Measurements from ENCODE around the gene GEMIN7.
A peak's percentile ranks its signal among the peaks of the same experiment; 100 is the strongest.

The GEMIN7 gene

DNA sequence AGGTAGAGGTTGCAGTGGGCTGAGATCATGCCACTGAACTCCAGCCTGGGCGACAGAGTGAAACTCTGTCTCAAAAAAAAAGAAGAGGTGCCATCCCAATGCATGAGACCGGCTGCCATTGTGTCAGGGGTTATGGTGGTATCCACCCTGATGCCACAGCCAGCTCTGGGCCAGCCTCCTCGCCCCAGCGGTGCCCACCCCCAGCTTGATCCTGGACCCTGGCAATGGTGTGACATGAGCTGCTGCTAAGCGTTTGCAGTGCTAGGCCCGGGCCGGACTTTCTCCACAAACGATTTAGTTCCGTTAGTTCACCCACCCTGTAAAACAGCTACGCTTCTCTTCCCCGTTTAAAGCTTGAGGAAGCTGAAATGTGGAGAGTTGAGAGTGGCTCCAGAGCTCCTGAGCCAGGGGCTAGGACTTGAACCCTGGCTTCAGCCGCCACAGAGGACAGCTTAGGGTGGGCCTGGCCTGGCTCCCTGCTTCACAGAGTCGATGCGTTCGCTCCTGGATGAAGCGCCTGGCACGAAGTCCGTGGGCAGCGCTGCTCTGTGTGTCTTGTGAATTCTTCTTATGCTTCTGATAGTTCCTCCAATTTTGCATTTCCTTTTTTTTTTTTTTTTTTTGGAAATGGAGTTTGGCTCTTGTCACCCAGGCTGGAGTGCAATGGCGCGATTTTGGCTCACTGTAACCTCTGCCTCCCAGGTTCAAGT, 56.3 kb downstream of the GEMIN7 start:
- Histone ChIP-seq H3K9me3 (ENCODE audit: severe bottlenecking) (no peaks in the 10 kb centered on the region), H3K36me3 (peaks cover 2% of the 10 kb centered on the region), H3K4me3 (ENCODE audit: low read depth, low read length) (no peak overlapping the region), H3K27ac (no peak overlapping the region; the same call in 1 of the 2 replicates), H3K27me3 (ENCODE audit: insufficient read depth, low read depth, severe bottlenecking) (no peaks in the 10 kb centered on the region)
- TF ChIP-seq, protein P1, sequence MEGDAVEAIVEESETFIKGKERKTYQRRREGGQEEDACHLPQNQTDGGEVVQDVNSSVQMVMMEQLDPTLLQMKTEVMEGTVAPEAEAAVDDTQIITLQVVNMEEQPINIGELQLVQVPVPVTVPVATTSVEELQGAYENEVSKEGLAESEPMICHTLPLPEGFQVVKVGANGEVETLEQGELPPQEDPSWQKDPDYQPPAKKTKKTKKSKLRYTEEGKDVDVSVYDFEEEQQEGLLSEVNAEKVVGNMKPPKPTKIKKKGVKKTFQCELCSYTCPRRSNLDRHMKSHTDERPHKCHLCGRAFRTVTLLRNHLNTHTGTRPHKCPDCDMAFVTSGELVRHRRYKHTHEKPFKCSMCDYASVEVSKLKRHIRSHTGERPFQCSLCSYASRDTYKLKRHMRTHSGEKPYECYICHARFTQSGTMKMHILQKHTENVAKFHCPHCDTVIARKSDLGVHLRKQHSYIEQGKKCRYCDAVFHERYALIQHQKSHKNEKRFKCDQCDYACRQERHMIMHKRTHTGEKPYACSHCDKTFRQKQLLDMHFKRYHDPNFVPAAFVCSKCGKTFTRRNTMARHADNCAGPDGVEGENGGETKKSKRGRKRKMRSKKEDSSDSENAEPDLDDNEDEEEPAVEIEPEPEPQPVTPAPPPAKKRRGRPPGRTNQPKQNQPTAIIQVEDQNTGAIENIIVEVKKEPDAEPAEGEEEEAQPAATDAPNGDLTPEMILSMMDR (IDR thresholded peaks at IDR 0.05; ENCODE audit: low read depth, low read length): no peak
- DNase-seq: no peak

DNA sequence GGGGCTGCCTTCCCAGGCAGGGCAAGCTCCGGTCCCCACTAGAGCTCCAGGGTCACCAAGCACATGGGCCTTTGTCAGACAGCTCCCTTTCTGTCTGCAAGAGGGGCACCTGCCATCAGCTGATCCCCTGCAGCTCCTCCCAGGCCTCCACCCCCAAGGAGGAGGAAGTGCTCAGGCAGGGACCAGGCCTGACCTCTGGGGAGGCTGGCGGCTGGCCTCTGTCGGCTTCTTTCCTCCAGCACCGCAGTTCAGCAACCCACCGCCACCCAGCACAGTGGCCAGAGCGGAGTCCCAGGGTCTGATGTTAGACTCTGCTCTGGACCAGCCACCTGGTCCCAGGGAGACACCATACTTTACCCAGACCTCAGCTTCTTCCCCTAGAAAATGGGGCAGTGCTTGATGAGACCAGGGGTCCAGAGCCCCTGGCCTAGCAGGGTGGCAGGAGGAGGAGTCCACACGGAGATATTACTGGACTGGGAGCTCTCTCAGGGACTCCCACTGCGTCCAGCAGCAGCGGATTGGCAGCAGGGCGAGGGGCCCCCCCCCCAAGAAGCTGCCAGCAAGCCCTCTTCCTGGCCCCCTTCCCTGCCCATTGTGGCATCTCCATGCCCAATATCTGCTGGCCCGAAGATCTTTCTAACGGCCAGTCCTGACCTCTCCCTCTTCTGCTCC, 57.6 kb downstream of the GEMIN7 start:
- Histone ChIP-seq H3K4me3 (ENCODE audit: low read depth, low read length) (no peak overlapping the region), H3K27me3 (ENCODE audit: insufficient read depth, low read depth, severe bottlenecking) (no peaks in the 10 kb centered on the region), H3K36me3 (peaks cover 5% of the 10 kb centered on the region), H3K27ac (peak overlapping the region; percentile 52), H3K9me3 (ENCODE audit: severe bottlenecking) (no peaks in the 10 kb centered on the region)
- DNase-seq: no peak
- TF ChIP-seq, protein P1 (IDR thresholded peaks at IDR 0.05; ENCODE audit: low read depth, low read length): no peak

DNA sequence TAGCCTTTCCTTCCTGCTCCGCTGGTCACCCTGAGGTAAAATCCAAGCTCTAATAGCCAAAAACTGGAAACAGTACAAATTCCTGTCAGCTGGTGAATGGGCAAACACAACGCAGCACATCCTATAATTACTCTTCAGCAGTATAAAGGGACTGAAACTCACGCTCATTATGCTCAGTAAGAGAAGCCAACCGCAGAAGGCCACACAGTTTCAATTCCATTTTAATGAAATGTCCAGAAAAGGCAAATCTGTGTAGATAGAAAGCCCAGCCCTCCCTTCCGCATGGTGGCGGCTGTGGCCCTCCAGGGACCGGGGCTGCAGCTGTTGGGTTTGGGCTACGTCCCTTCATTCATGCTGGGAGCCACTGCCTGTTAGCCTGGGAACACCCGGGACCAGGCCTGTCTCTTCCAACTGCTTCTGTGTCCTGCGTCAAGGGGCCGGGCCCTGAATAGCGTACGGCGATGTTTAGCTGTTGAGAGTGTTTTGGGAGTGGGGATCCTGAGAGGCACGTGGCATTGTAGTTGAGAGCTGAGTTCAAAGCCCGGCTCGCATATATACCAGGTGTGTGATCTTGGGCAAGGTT, 58.2 kb downstream of the GEMIN7 start:
- Histone ChIP-seq H3K9me3 (ENCODE audit: severe bottlenecking) (no peaks in the 10 kb centered on the region), H3K36me3 (peaks cover 12% of the 10 kb centered on the region), H3K27me3 (ENCODE audit: insufficient read depth, low read depth, severe bottlenecking) (no peaks in the 10 kb centered on the region), H3K27ac (peak overlapping the region; percentile 52; the same call in 1 of the 2 replicates), H3K4me3 (ENCODE audit: low read depth, low read length) (no peak overlapping the region)
- DNase-seq: no peak
- TF ChIP-seq, protein P1 (IDR thresholded peaks at IDR 0.05; ENCODE audit: low read depth, low read length): no peak

DNA sequence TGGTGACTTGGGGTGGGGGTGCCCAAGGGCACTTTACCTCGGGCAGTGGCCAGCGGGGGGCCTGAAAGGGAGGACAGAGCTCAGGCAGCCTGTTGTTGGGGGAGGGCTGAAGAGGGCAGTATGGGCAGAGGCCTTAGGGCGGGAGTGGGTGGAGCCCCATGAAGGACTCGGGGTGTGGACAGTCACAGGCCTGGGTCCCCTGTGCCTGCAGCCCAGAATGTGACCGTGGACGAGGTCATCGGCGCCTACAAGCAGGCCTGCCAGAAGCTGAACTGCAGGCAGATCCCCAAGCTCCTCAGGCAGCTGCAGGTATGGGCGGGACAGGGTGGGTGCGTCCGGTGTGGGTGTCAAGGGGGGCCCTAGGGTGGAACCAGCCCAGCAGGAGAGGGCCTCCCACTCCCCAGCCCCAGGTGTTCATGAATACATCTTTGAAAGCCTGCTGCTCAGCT, 59.3 kb downstream of the GEMIN7 start:
- H3K4me3 ChIP-seq (ENCODE audit: low read depth, low read length): no peak overlapping the region
- H3K36me3 ChIP-seq: peaks cover 22% of the 10 kb centered on the region
- H3K27me3 ChIP-seq (ENCODE audit: insufficient read depth, low read depth, severe bottlenecking): no peaks in the 10 kb centered on the region
- no peaks in the 10 kb centered on the region for H3K9me3 ChIP-seq (ENCODE audit: severe bottlenecking)
- no peak overlapping the region for H3K27ac ChIP-seq
- TF ChIP-seq, protein P1 (IDR thresholded peaks at IDR 0.05; ENCODE audit: low read depth, low read length): no peak
- DNase-seq: no peak

DNA sequence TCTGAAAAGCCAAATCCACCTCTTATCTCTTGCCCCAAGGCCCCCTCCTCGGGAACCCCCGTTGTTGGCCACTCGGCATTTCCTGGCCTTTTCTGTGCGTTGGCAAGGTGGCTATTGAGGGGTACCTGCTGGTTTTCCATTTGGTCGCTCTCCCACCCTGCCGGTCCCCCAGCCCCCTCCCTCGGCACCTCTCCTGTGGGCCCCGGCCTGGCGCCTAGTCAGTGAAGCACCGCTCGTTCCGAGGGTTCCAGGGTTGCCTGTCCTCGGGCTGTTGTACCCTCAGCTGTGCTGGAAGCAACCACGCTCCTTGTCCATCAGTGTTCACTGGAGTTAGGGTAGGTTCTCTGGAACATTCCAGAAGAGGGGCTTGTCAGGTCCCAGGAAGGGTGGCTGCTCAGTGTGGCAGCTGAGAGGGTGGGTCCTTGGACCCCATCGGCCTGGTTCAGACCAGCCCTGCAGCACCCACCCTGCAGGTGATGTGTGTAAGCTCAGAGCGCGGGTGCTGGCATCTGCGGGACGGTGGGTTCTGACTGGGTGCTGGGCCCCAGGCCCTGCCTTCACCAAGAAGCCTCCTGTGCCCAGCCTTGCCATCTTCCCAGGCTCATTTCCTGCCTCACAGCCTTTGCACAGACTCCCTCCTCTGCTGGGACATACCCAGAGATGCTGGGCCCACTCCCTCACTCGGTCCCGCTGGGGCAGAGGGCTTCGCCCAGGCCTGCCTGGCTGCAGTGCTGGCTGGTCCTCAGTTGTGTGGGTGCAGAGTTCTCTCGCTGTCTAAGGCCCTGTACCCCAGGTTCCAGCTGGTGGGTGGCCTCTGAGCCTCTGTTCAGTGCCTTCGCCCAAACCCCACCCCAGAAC, 60.5 kb downstream of the GEMIN7 start:
- TF ChIP-seq, protein P1 (IDR thresholded peaks at IDR 0.05; ENCODE audit: low read depth, low read length): no peak
- no peak overlapping the region for H3K4me3 ChIP-seq (ENCODE audit: low read depth, low read length)
- peaks cover 25% of the 10 kb centered on the region for H3K36me3 ChIP-seq
- no peaks in the 10 kb centered on the region for H3K9me3 ChIP-seq (ENCODE audit: severe bottlenecking)
- no peak overlapping the region for H3K27ac ChIP-seq
- no peaks in the 10 kb centered on the region for H3K27me3 ChIP-seq (ENCODE audit: insufficient read depth, low read depth, severe bottlenecking)
- no peak for DNase-seq
